GM12878 (cell line): Measurements from ENCODE around the gene OSBPL5. TPM values are rescaled to one million over a fixed set of nuclear protein-coding genes. Genes with fewer than 3 reads are reported as not detected.

Experiments
- ATAC-seq: fragments of 200-7000 bp; cut with Tn5 transposase; 3 replicates; pipeline ENCODE4 v1.9.1; 2020; ENCODE audit warnings: mild to moderate bottlenecking, moderate library complexity
- BruUV-seq: library from RNA; stranded (reverse); fragments of 400-500 nt; replicated peaks from 2 replicates; lab custom pipeline; 2021; lab: Mats Ljungman, UMichigan
- CTCF ChIA-PET: fragments of 300-600 bp; sonication (Branson Sonifier 250); formaldehyde crosslinking; extraction: SDS; loops from one replicate; lab custom pipeline; 2021; ENCODE audit warnings: inconsistent platforms; lab: Yijun Ruan, JAX
- POLR2A ChIA-PET: fragments of 350-600 bp; formaldehyde crosslinking; extraction: SDS; loops from one replicate; lab custom pipeline; 2021; ENCODE audit warnings: inconsistent platforms; lab: Charles Lee
- RAD21 ChIA-PET: fragments of 300-600 bp; sonication (Branson Sonifier 250); formaldehyde crosslinking; loops from one replicate; lab custom pipeline; 2023; ENCODE audit warnings: antibody characterized with exemption; ENCODE audit not compliant: unreplicated experiment; lab: Charles Lee
- SMC1A ChIA-PET: fragments of 300-600 bp; sonication (Branson Sonifier 250); formaldehyde crosslinking; loops from one replicate; lab custom pipeline; 2023; ENCODE audit not compliant: unreplicated experiment, uncharacterized antibody; lab: Charles Lee
- DNase-seq: peaks from one replicate; pipeline ENCODE4 v3.0.0-alpha.2; 2011; ENCODE audit warnings: low read depth, low spot score
- FAIRE-seq: peaks from 3 replicates; lab custom pipeline; 2011; peaks lifted over from hg19 to GRCh38; lab: Jason Lieb, UNC
- H2AFZ ChIP-seq: 2 replicates; pipeline ENCODE4 v1.6.0; 2011; ENCODE audit warnings: low read depth, low read length, control low read depth; ENCODE audit not compliant: control insufficient read depth
- H3K27ac ChIP-seq: 2 replicates; pipeline ENCODE4 v1.5.1; 2011; ENCODE audit warnings: control low read depth; ENCODE audit not compliant: control insufficient read depth, insufficient read depth
- H3K27me3 ChIP-seq, 2 experiments: replicated peaks in 1 of 2; 2 replicates each; pipeline versions ENCODE4 v1.6.0 to v1.6.1; 2011; ENCODE audit warnings: low read length in 1 of 2; ENCODE audit not compliant: control insufficient read depth in 2 of 2, insufficient read depth in 2 of 2
- H3K36me3 ChIP-seq, 2 experiments: 2 replicates each; pipeline ENCODE4 v1.5.1; 2011; ENCODE audit warnings: low read length in 1 of 2; ENCODE audit not compliant: control insufficient read depth in 2 of 2, insufficient read depth in 2 of 2
- H3K4me1 ChIP-seq: 2 replicates; pipeline ENCODE4 v1.6.1; 2011; ENCODE audit warnings: mild to moderate bottlenecking, low read length, moderate library complexity, mixed read lengths; ENCODE audit not compliant: control insufficient read depth, insufficient read depth
- H3K4me2 ChIP-seq: 2 replicates; pipeline ENCODE4 v1.6.0; 2011; ENCODE audit warnings: control low read depth; ENCODE audit not compliant: control insufficient read depth, insufficient read depth
- H3K4me3 ChIP-seq: fragments of 200-600 bp; sonication (generic); 2 replicates; pipeline ENCODE4 v1.5.1; 2016
- H3K79me2 ChIP-seq: 2 replicates; pipeline ENCODE4 v1.6.0; 2011; ENCODE audit warnings: low read length; ENCODE audit not compliant: control insufficient read depth, insufficient read depth
- H3K9ac ChIP-seq: 2 replicates; pipeline ENCODE4 v1.8.0; 2011; ENCODE audit warnings: low read length, control low read depth, mixed read lengths; ENCODE audit not compliant: control insufficient read depth, insufficient read depth
- H3K9me3 ChIP-seq: replicated peaks from 3 replicates; pipeline ENCODE4 v1.5.1; 2011; ENCODE audit warnings: mild to moderate bottlenecking, low read length; ENCODE audit not compliant: control insufficient read depth, insufficient read depth
- H4K20me1 ChIP-seq: 2 replicates; pipeline ENCODE4 v1.6.0; 2011; ENCODE audit not compliant: control insufficient read depth, insufficient read depth
- JUNB ChIP-seq: IDR thresholded peaks from 2 replicates; pipeline ENCODE4 v1.6.1; 2016; ENCODE audit warnings: antibody characterized with exemption, mild to moderate bottlenecking
- MTA3 ChIP-seq: IDR thresholded peaks from 2 replicates; pipeline ENCODE4 v1.6.1; 2012; ENCODE audit warnings: low read length, inconsistent platforms, borderline replicate concordance
- NFXL1 ChIP-seq: fragments of 450-650 bp; IDR thresholded peaks from 2 replicates; pipeline ENCODE4 v1.6.1; 2017; ENCODE audit warnings: antibody characterized with exemption, mild to moderate bottlenecking, borderline replicate concordance
- NR2C1 ChIP-seq: fragments of 450-650 bp; IDR thresholded peaks from 2 replicates; pipeline ENCODE4 v1.6.1; 2017; ENCODE audit warnings: antibody characterized with exemption, mild to moderate bottlenecking, moderate library complexity
- POLR2AphosphoS5 ChIP-seq: IDR thresholded peaks from 2 replicates; pipeline ENCODE4 v1.6.1; 2011; ENCODE audit warnings: mild to moderate bottlenecking, low read length, inconsistent platforms
- SREBF1 ChIP-seq: IDR thresholded peaks from 2 replicates; pipeline ENCODE4 v1.6.1; 2012; ENCODE audit warnings: mild to moderate bottlenecking, low read length
- SUPT20H ChIP-seq: IDR thresholded peaks from 2 replicates; pipeline ENCODE4 v1.6.1; 2011; ENCODE audit warnings: low read depth, mild to moderate bottlenecking, low read length, moderate library complexity, borderline replicate concordance; ENCODE audit not compliant: control insufficient read depth
- ZSCAN29 ChIP-seq: fragments of 450-650 bp; IDR thresholded peaks from 2 replicates; pipeline ENCODE4 v1.6.1; 2017; ENCODE audit warnings: mild to moderate bottlenecking, moderate library complexity
- WGBS: methylation state at CpG from one replicate; pipeline ENCODE4 v1.1.6; 2016; ENCODE audit warnings: low lambda C conversion rate; ENCODE audit not compliant: insufficient replicate concordance, insufficient coverage; ENCODE audit errors: missing lambda C conversion rate; 5-methylcytosine and 5-hydroxymethylcytosine counted together
- in situ Hi-C: fragments of 300-500 bp; cut with MboI; formaldehyde crosslinking; loops from 9 replicates; pipeline ENCODE4 v1.14.3; 2018; ENCODE audit warnings: mixed read lengths
- intact Hi-C: fragments of 100-400 bp; cut with micrococcal nuclease; formaldehyde crosslinking; loops from one replicate; pipeline ENCODE4 v1.14.2; 2022; ENCODE audit not compliant: unreplicated experiment
- polyA plus RNA-seq, 11 experiments: library from polyadenylated mRNA; depleted of rRNA in 4 of 11; unstranded in 6 of 11; stranded (reverse) in 5 of 11; fragments of >200 nt; fragmentation: Nextera tagmentation in 4 of 11; fragmentation: Illumina TruSeq in 1 of 11; extraction: Ambion mirVana in 4 of 11; extraction: Trizol in 1 of 11; gene quantifications; 1 replicate in 1 of 11; 2 replicates in 10 of 11; pipeline versions ENCODE4 v1.2.1 to v1.2.3, GENCODE V29; 2011 to 2016; ENCODE audit warnings: inconsistent platforms in 2 of 11, missing spikeins in 2 of 11, low read depth in 1 of 11
- total RNA-seq, 4 experiments: library from RNA; depleted of rRNA in 3 of 4; stranded (reverse); fragments of >200 nt in 3 of 4; fragmentation: Illumina TruSeq in 1 of 4; extraction: Trizol in 1 of 4; gene quantifications; 2 replicates each; pipeline versions ENCODE4 v1.2.1 to v1.2.3, GENCODE V29; 2013 to 2021
- TF ChIP-seq, protein P1 (sequence below): IDR thresholded peaks from 2 replicates; pipeline ENCODE4 v1.6.1; 2012; ENCODE audit warnings: low read length, inconsistent platforms
- TF ChIP-seq, protein P2 (sequence below): IDR thresholded peaks from 2 replicates; pipeline ENCODE4 v1.6.1; 2012; ENCODE audit warnings: low read depth, low read length, improper control_type of control experiment
- TF ChIP-seq, protein P3 (sequence below): fragments of 450-650 bp; IDR thresholded peaks from 2 replicates; pipeline ENCODE4 v1.6.1; 2014; ENCODE audit warnings: mild to moderate bottlenecking
- TF ChIP-seq, protein P4 (sequence below), 3 experiments: IDR thresholded peaks in 2 of 3; conservative IDR thresholded peaks in 1 of 3; 2 replicates each; pipeline ENCODE4 v1.5.1; 2011; ENCODE audit warnings: low read depth in 3 of 3, low read length in 3 of 3, mild to moderate bottlenecking in 3 of 3, control low read depth in 2 of 3, moderate library complexity in 2 of 3, inconsistent platforms in 1 of 3, mixed read lengths in 1 of 3; ENCODE audit not compliant: control insufficient read depth in 2 of 3, insufficient read depth in 1 of 3; ENCODE audit errors: extremely low read depth in 1 of 3
- TF ChIP-seq, protein P5 (sequence below): fragments of 450-650 bp; IDR thresholded peaks from 2 replicates; pipeline ENCODE4 v1.6.1; 2018; ENCODE audit warnings: mild to moderate bottlenecking, low read depth, moderate library complexity; ENCODE audit not compliant: partially characterized antibody
- TF ChIP-seq, protein P6 (sequence below): fragments of 150-350 bp; IDR thresholded peaks from 2 replicates; pipeline ENCODE4 v1.6.1; 2014; ENCODE audit warnings: mild to moderate bottlenecking, low read depth, low read length

Gene OSBPL5
- total and polyA plus RNA-seq, 10 of the 15 experiments (the other 5 are each of a cell fraction or from before 2014, with no cell fraction given): not detected

DNA sequence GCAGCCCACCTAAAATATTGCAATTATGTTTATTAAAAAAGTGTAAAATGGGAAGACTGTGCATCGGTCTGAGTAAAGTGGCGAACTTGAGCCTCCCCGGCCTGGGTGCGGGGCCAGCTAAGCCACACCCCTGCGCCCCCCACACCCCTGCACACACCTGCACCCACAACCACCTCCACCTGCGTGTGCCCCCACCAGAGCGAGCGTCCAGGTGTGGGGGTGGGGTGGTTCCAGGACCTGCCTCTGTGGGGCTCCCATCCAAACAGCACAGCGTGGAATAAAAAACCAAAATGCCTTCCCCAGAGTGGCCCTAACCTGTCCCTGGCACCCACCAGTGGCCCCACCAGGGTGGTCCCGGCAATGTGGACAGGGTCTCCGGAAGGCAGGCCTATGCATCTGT, 77.7 kb downstream of the OSBPL5 start:
- Histone ChIP-seq H3K9me3 (no peaks in the 10 kb centered on the region), H3K4me2 (no peak overlapping the region), H3K4me3 (no peak overlapping the region), H3K27ac (no peak overlapping the region), H4K20me1 (no peaks in the 10 kb centered on the region), H2AFZ (no peak overlapping the region), H3K9ac (no peak overlapping the region), H3K36me3 (no peaks in the 10 kb centered on the region), H3K79me2 (no peaks in the 10 kb centered on the region), H3K4me1 (no peaks in the 10 kb centered on the region), H3K27me3 (no peaks in the 10 kb centered on the region)
- ATAC-seq (no peak), FAIRE-seq (no peak), DNase-seq (no peak)
- 29% methylated on average over 11 of the region's 11 CpGs for WGBS
- POLR2A ChIA-PET: interaction anchor here (0.6 kb wide), 1 partner anchor 808 kb away, joined by 3 read pairs; no protein-coding TSS in a partner anchor
- intact Hi-C loops (no loop called here), in situ Hi-C loops (no loop called here)
- RAD21 ChIA-PET: interaction anchor here (0.8 kb wide), 1 partner anchor 50 kb away, joined by 3 read pairs; no protein-coding TSS in a partner anchor
- CTCF ChIA-PET: no interaction called here
- SMC1A ChIA-PET: interaction anchor here (6.2 kb wide), 1 partner anchor 50 kb away, joined by 47 read pairs; no protein-coding TSS in a partner anchor
- BruUV-seq: no TSS peak
- TF ChIP-seq POLR2AphosphoS5 (no peak), JUNB (no peak), NR2C1 (no peak), ZSCAN29 (no peak), MTA3 (no peak), SUPT20H (no peak), NFXL1 (no peak), SREBF1 (no peak)
- TF ChIP-seq, protein P1, sequence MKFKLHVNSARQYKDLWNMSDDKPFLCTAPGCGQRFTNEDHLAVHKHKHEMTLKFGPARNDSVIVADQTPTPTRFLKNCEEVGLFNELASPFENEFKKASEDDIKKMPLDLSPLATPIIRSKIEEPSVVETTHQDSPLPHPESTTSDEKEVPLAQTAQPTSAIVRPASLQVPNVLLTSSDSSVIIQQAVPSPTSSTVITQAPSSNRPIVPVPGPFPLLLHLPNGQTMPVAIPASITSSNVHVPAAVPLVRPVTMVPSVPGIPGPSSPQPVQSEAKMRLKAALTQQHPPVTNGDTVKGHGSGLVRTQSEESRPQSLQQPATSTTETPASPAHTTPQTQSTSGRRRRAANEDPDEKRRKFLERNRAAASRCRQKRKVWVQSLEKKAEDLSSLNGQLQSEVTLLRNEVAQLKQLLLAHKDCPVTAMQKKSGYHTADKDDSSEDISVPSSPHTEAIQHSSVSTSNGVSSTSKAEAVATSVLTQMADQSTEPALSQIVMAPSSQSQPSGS: no peak
- TF ChIP-seq, protein P2, sequence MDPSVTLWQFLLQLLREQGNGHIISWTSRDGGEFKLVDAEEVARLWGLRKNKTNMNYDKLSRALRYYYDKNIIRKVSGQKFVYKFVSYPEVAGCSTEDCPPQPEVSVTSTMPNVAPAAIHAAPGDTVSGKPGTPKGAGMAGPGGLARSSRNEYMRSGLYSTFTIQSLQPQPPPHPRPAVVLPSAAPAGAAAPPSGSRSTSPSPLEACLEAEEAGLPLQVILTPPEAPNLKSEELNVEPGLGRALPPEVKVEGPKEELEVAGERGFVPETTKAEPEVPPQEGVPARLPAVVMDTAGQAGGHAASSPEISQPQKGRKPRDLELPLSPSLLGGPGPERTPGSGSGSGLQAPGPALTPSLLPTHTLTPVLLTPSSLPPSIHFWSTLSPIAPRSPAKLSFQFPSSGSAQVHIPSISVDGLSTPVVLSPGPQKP: no peak
- TF ChIP-seq, protein P3, sequence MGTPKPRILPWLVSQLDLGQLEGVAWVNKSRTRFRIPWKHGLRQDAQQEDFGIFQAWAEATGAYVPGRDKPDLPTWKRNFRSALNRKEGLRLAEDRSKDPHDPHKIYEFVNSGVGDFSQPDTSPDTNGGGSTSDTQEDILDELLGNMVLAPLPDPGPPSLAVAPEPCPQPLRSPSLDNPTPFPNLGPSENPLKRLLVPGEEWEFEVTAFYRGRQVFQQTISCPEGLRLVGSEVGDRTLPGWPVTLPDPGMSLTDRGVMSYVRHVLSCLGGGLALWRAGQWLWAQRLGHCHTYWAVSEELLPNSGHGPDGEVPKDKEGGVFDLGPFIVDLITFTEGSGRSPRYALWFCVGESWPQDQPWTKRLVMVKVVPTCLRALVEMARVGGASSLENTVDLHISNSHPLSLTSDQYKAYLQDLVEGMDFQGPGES: no peak
- TF ChIP-seq, protein P4, sequence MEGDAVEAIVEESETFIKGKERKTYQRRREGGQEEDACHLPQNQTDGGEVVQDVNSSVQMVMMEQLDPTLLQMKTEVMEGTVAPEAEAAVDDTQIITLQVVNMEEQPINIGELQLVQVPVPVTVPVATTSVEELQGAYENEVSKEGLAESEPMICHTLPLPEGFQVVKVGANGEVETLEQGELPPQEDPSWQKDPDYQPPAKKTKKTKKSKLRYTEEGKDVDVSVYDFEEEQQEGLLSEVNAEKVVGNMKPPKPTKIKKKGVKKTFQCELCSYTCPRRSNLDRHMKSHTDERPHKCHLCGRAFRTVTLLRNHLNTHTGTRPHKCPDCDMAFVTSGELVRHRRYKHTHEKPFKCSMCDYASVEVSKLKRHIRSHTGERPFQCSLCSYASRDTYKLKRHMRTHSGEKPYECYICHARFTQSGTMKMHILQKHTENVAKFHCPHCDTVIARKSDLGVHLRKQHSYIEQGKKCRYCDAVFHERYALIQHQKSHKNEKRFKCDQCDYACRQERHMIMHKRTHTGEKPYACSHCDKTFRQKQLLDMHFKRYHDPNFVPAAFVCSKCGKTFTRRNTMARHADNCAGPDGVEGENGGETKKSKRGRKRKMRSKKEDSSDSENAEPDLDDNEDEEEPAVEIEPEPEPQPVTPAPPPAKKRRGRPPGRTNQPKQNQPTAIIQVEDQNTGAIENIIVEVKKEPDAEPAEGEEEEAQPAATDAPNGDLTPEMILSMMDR (IDR thresholded peaks at IDR 0.05 in 2 of 3, conservative IDR thresholded peaks at IDR 0.05 in 1 of 3; ENCODE audit: control insufficient read depth in 2 of 3, extremely low read depth in 1 of 3, insufficient read depth in 1 of 3, low read depth in 3 of 3, low read length in 3 of 3): no peak
- TF ChIP-seq, protein P5, sequence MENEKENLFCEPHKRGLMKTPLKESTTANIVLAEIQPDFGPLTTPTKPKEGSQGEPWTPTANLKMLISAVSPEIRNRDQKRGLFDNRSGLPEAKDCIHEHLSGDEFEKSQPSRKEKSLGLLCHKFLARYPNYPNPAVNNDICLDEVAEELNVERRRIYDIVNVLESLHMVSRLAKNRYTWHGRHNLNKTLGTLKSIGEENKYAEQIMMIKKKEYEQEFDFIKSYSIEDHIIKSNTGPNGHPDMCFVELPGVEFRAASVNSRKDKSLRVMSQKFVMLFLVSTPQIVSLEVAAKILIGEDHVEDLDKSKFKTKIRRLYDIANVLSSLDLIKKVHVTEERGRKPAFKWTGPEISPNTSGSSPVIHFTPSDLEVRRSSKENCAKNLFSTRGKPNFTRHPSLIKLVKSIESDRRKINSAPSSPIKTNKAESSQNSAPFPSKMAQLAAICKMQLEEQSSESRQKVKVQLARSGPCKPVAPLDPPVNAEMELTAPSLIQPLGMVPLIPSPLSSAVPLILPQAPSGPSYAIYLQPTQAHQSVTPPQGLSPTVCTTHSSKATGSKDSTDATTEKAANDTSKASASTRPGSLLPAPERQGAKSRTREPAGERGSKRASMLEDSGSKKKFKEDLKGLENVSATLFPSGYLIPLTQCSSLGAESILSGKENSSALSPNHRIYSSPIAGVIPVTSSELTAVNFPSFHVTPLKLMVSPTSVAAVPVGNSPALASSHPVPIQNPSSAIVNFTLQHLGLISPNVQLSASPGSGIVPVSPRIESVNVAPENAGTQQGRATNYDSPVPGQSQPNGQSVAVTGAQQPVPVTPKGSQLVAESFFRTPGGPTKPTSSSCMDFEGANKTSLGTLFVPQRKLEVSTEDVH: no peak
- TF ChIP-seq, protein P6, sequence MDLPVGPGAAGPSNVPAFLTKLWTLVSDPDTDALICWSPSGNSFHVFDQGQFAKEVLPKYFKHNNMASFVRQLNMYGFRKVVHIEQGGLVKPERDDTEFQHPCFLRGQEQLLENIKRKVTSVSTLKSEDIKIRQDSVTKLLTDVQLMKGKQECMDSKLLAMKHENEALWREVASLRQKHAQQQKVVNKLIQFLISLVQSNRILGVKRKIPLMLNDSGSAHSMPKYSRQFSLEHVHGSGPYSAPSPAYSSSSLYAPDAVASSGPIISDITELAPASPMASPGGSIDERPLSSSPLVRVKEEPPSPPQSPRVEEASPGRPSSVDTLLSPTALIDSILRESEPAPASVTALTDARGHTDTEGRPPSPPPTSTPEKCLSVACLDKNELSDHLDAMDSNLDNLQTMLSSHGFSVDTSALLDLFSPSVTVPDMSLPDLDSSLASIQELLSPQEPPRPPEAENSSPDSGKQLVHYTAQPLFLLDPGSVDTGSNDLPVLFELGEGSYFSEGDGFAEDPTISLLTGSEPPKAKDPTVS: no peak
